Prostate gland (tissue), 2 donors: ENCODE measurements around the gene NEK9.

Experiments
- CTCF ChIP-seq, 4 experiments: fragments of 200-600 bp in 2 of 4; fragments of 450-650 bp in 2 of 4; sonication (generic) in 2 of 4; IDR thresholded peaks; 1 replicate in 3 of 4; 2 replicates in 1 of 4; pipeline ENCODE4 v1.5.1; 2016 to 2019; ENCODE audit warnings: antibody characterized with exemption in 4 of 4, mild to moderate bottlenecking in 2 of 4, moderate library complexity in 2 of 4
- POLR2AphosphoS5 ChIP-seq: sonication (generic); formaldehyde crosslinking; IDR thresholded peaks from one replicate; pipeline ENCODE4 v1.6.1; 2017; ENCODE audit warnings: antibody characterized with exemption

GRCh38 chr14:75139185-75139584, 12.3 kb upstream of the NEK9 start:
- no peak for TF ChIP-seq CTCF (IDR thresholded peaks at IDR 0.05)
- TF ChIP-seq POLR2AphosphoS5 = no peak
